Endodermal cell (in vitro differentiated cells): ENCODE results near the gene RPA3. TPM values are rescaled to one million over a fixed set of nuclear protein-coding genes. Genes with fewer than 3 reads are reported as not detected.

Source experiments
- DNase-seq: peaks from one replicate; pipeline ENCODE4 v3.0.0-alpha.2; 2017
- H3K27ac ChIP-seq: 2 replicates; pipeline ENCODE4 v1.5.1; 2013; ENCODE audit warnings: mild to moderate bottlenecking, low read depth, low read length, moderate library complexity
- H3K27me3 ChIP-seq: 2 replicates; pipeline ENCODE4 v1.6.1; 2013; ENCODE audit warnings: mild to moderate bottlenecking, low read length, moderate library complexity; ENCODE audit not compliant: insufficient read depth, control insufficient read depth, poor library complexity, severe bottlenecking
- H3K36me3 ChIP-seq: 2 replicates; pipeline ENCODE4 v1.7.0; 2013; ENCODE audit warnings: mild to moderate bottlenecking, low read length, moderate library complexity; ENCODE audit not compliant: control insufficient read depth, insufficient read depth
- H3K4me1 ChIP-seq: one replicate; pipeline ENCODE4 v1.7.0; 2013; ENCODE audit warnings: low read length; ENCODE audit not compliant: control insufficient read depth, insufficient read depth
- H3K4me3 ChIP-seq: 2 replicates; pipeline ENCODE4 v1.5.1; 2013; ENCODE audit warnings: mild to moderate bottlenecking, low read length, moderate library complexity
- H3K9ac ChIP-seq: 2 replicates; pipeline ENCODE4 v1.6.1; 2013; ENCODE audit warnings: mild to moderate bottlenecking, low read length, moderate library complexity; ENCODE audit not compliant: poor library complexity, severe bottlenecking; ENCODE audit errors: extremely low read depth
- H3K9me3 ChIP-seq: 2 replicates; pipeline ENCODE4 v1.6.1; 2013; ENCODE audit warnings: mild to moderate bottlenecking, low read length, moderate library complexity; ENCODE audit not compliant: control insufficient read depth
- H3K27ac Mint-ChIP-seq: 2 replicates; pipeline ENCODE4 v1.8.0; 2020; ENCODE audit warnings: mixed read lengths
- H3K27me3 Mint-ChIP-seq: 2 replicates; pipeline ENCODE4 v1.8.0; 2021; ENCODE audit warnings: mild to moderate bottlenecking, mixed read lengths; ENCODE audit not compliant: insufficient read depth
- H3K36me3 Mint-ChIP-seq: 2 replicates; pipeline ENCODE4 v1.8.0; 2020; ENCODE audit warnings: low read depth, mixed read lengths
- H3K4me1 Mint-ChIP-seq: 2 replicates; pipeline ENCODE4 v1.8.0; 2020; ENCODE audit warnings: mixed read lengths
- H3K4me3 Mint-ChIP-seq: 2 replicates; pipeline ENCODE4 v1.8.0; 2020; ENCODE audit warnings: mild to moderate bottlenecking, moderate library complexity, mixed read lengths
- H3K9me3 Mint-ChIP-seq: 2 replicates; pipeline ENCODE4 v1.8.0; 2020; ENCODE audit warnings: mild to moderate bottlenecking, mixed read lengths
- WGBS, 2 experiments: methylation state at CpG; one replicate each; pipeline versions ENCODE4 v1.1.5 to v1.1.7; 2013; ENCODE audit warnings: missing lambda C conversion rate in 2 of 2, mixed read lengths in 1 of 2; ENCODE audit not compliant: insufficient coverage in 1 of 2, insufficient read length in 1 of 2; 5-methylcytosine and 5-hydroxymethylcytosine counted together
- total RNA-seq, 2 donors: library from RNA; stranded (reverse); fragmentation: NEBNext Ultra II Directional in 1 of 2; extraction: Animal tissue kit (Norgen Biotek cat#: 25700) in 1 of 2; gene quantifications; 2 replicates in 1 of 2; 3 replicates in 1 of 2; pipeline ENCODE4 v1.2.1, GENCODE V29; 2021
- TF ChIP-seq, protein P1 (sequence below): fragments of 200-600 bp; sonication (generic); conservative IDR thresholded peaks from 2 replicates; pipeline ENCODE4 v1.5.0; 2021; ENCODE audit warnings: antibody characterized with exemption, mild to moderate bottlenecking

Gene RPA3
- total RNA-seq, 2 donors from 2014 or later, result 65.5 to 97.8 TPM

DNA sequence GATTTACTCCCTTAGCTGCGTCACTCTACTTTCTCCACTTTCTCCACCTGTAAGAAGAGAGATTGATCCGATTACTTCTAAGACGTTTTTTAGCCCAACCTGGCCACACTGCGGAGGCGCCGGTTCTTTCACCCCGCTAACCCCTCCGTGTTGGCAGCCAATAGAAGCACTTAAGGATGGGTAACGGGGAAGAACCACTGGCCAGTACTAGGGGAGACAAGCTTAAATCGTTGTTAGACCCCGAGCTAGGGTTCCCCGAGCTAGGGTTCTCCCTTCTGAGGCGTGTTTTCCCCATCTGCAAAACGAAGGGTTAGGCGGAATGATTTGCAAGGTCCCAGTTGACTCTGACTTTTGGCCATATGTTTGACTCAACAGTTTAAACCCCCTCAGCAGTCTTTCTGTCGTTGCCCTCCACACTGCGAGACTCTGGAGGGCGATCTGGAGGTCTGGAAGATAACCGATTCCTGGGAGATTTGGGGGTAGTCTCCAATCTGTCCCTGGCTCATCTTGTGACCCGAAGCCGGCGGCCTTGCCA lies 77.2 kb downstream of the RPA3 start:
- Histone ChIP-seq H3K36me3 (peaks cover 9% of the 10 kb centered on the region), H3K4me1 (no peaks in the 10 kb centered on the region), H3K9ac (peak overlapping the region; percentile 79), H3K27me3 (no peaks in the 10 kb centered on the region), H3K9me3 (no peaks in the 10 kb centered on the region), H3K4me3 (peak overlapping the region; percentile 96), H3K27ac (no peak overlapping the region)
- Mint-ChIP-seq H3K4me3 (peak overlapping the region; percentile 100), H3K36me3 (peaks cover 24% of the 10 kb centered on the region), H3K4me1 (peaks cover 19% of the 10 kb centered on the region), H3K27ac (peak overlapping the region; percentile 99), H3K9me3 (peaks cover 6% of the 10 kb centered on the region), H3K27me3 (no peaks in the 10 kb centered on the region)
- DNase-seq, result no peak
- WGBS, 2 experiments, result 8 to 17% methylated on average over 14 to 22 of the region's 22 CpGs
- TF ChIP-seq, protein P1, sequence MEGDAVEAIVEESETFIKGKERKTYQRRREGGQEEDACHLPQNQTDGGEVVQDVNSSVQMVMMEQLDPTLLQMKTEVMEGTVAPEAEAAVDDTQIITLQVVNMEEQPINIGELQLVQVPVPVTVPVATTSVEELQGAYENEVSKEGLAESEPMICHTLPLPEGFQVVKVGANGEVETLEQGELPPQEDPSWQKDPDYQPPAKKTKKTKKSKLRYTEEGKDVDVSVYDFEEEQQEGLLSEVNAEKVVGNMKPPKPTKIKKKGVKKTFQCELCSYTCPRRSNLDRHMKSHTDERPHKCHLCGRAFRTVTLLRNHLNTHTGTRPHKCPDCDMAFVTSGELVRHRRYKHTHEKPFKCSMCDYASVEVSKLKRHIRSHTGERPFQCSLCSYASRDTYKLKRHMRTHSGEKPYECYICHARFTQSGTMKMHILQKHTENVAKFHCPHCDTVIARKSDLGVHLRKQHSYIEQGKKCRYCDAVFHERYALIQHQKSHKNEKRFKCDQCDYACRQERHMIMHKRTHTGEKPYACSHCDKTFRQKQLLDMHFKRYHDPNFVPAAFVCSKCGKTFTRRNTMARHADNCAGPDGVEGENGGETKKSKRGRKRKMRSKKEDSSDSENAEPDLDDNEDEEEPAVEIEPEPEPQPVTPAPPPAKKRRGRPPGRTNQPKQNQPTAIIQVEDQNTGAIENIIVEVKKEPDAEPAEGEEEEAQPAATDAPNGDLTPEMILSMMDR, result no peak

DNA sequence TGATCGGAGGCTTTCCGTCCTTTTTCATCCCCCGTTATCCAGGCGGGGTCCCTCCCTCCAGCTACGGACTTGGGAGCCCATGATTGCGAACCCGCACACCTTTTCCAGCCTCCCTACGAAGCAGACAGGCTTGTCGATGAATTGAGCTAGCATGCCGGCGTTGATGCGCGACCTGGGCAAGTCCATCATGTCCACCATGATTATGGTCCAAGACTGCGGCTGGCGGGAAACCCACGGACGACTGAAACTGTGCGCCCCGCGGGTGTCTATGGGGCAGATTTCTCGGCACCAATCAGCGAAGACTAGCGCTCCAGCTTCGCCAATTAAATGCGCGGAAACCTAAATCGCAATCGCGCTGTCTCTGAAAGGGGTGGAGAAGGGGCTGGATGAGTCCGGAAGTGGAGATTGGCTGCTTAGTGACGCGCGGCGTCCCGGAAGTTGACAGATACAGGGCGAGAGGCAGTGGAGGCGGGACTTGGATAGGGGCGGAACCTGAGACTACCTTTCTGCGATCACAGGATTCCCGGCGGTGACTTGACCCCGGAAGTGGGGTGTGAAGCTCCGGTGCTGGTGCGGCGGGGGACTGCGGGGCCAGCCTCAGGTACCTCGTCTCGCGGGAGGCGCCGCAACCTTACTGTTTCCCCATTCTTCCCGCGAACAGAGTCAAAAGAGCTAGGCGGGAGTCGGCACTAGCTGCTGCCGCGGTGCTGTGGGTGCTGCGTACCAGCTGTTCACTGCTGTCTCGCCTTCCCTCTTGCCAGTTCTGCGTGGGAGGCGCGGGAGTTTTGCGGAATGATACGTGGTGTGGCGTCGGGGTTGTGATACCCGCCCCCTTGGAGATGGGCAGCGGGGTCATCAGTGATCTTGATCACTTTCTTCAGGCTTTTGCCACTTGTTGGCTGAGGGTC lies 77.9 kb downstream of the RPA3 start, which contains the start of gene UMAD1:
TSS of gene UMAD1 (plus strand) at position 532 of the 908 bp plus-strand sequence. CDS start 32,620 bp downstream, outside the sequence.
- Mint-ChIP-seq H3K4me1 (peaks cover 19% of the 10 kb centered on the region), H3K4me3 (peak within 1 kb of the TSS; percentile 100), H3K27me3 (no peaks in the 10 kb centered on the region), H3K9me3 (no peaks in the 10 kb centered on the region), H3K27ac (peak within 1 kb of the TSS; percentile 99), H3K36me3 (peaks cover 23% of the 10 kb centered on the region)
- peak within 1 kb of the TSS; percentile 67 for H3K27ac ChIP-seq
- peak within 1 kb of the TSS; percentile 79 for H3K9ac ChIP-seq
- H3K36me3 ChIP-seq, result peaks cover 9% of the 10 kb centered on the region
- H3K4me1 ChIP-seq, result no peaks in the 10 kb centered on the region
- TF ChIP-seq, protein P1, result no peak
- H3K4me3 ChIP-seq, result peak within 1 kb of the TSS; percentile 96
- no peaks in the 10 kb centered on the region for H3K27me3 ChIP-seq
- 0% methylated on average over 41 to 68 of the region's 68 CpGs for WGBS, 2 experiments
- DNase-seq, result peak; percentile 99
- H3K9me3 ChIP-seq, result no peaks in the 10 kb centered on the region

DNA sequence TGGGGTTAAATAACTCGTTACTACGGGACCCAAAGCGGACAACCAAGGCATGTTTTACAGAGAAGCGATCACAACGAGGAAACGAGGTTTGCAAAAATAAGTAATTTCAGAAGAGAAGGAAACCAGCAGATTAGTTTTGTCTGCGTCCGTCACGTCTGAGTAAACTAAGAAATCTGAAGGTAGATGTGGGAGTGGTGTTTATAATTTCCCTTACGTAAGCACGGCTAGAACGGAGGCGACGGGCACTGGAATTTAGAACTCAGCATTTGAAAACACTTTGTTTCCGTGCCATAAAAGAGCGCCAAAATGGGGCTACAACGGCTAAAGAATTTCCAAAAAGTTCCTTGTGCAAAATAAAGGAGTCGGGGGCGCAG lies 78.6 kb downstream of the RPA3 start:
- Histone ChIP-seq H3K9ac (peak overlapping the region; percentile 79), H3K9me3 (no peaks in the 10 kb centered on the region), H3K27me3 (no peaks in the 10 kb centered on the region), H3K4me3 (peak overlapping the region; percentile 96), H3K27ac (peak overlapping the region; percentile 67), H3K36me3 (peaks cover 9% of the 10 kb centered on the region), H3K4me1 (no peaks in the 10 kb centered on the region)
- H3K36me3 Mint-ChIP-seq, result peaks cover 23% of the 10 kb centered on the region
- no peaks in the 10 kb centered on the region for H3K9me3 Mint-ChIP-seq
- peaks cover 19% of the 10 kb centered on the region for H3K4me1 Mint-ChIP-seq
- H3K27ac Mint-ChIP-seq, result peak overlapping the region; percentile 99
- TF ChIP-seq, protein P1, result no peak
- DNase-seq, result no peak
- peak overlapping the region; percentile 100 for H3K4me3 Mint-ChIP-seq
- WGBS, 2 experiments, result 0 to 1% methylated on average over 19 of the region's 19 CpGs
- no peaks in the 10 kb centered on the region for H3K27me3 Mint-ChIP-seq
